Stimulated activated CD8-positive, alpha-beta memory T cell treated with anti-CD3 and anti-CD28 coated beads, Interleukin-12 subunit alpha, Interleukin-12 subunit beta, amount 100 ng/mL, for 24 hours (primary cell): ENCODE measurements around the gene CCDC97.
"Not testable (repeated sequence)": the region's sequence is repeated elsewhere in the genome, so short reads cannot be mapped to it uniquely, and the experiment has no call there.

Source experiments
- DNase-seq: peaks from one replicate; pipeline ENCODE4 v3.0.0-alpha.2; 2020; ENCODE audit errors: extremely low read depth

The CCDC97 gene

GRCh38 chr19:41339936-41340335 is 30.0 kb downstream of the CCDC97 start:
- no peak for DNase-seq

GRCh38 chr19:41341669-41342490 is 31.9 kb downstream of the CCDC97 start:
- DNase-seq: no peak

- no peak for DNase-seq
These were observed 34.2 kb downstream of the CCDC97 start for GRCh38 chr19:41344162-41344561.

GRCh38 chr19:41346916-41347315 is 36.9 kb downstream of the CCDC97 start:
- not testable (repeated sequence) for DNase-seq

- DNase-seq: no peak
These were observed 40.9 kb downstream of the CCDC97 start for GRCh38 chr19:41350735-41351338.

- peak; percentile 64 for DNase-seq
These were observed 41.6 kb downstream of the CCDC97 start for GRCh38 chr19:41351339-41352245.

GRCh38 chr19:41352279-41352608 is 42.3 kb downstream of the CCDC97 start:
- DNase-seq: no peak

- DNase-seq: peak; percentile 55
These were observed 42.9 kb downstream of the CCDC97 start for GRCh38 chr19:41352609-41353465.

- peak; percentile 83 for DNase-seq
These were observed 43.7 kb downstream of the CCDC97 start, which contains the start of gene TGFB1 for GRCh38 chr19:41353466-41354342. Gene TGFB1, minus strand, starts transcription at chr19:41353922. Its CDS starts 878 bp downstream, at chr19:41353044.

- no peak for DNase-seq
These were observed 44.5 kb downstream of the CCDC97 start for GRCh38 chr19:41354343-41354953.

GRCh38 chr19:41355035-41355434 is 45.1 kb downstream of the CCDC97 start:
- no peak for DNase-seq

- no peak for DNase-seq
These were observed 45.8 kb downstream of the CCDC97 start for GRCh38 chr19:41355802-41356201.

- no peak for DNase-seq
These were observed 47.2 kb downstream of the CCDC97 start for GRCh38 chr19:41356984-41357739.

- DNase-seq: no peak
These were observed 47.8 kb downstream of the CCDC97 start for GRCh38 chr19:41357746-41358145.

- no peak for DNase-seq
These were observed 49.8 kb downstream of the CCDC97 start for GRCh38 chr19:41359741-41360140.

- DNase-seq: no peak
These were observed 52.3 kb downstream of the CCDC97 start for GRCh38 chr19:41362143-41362847.

- no peak for DNase-seq
These were observed 53.4 kb downstream of the CCDC97 start for GRCh38 chr19:41363371-41363752.

- DNase-seq: peak; percentile 93
These were observed 54.0 kb downstream of the CCDC97 start, which contains the start of gene B9D2 for GRCh38 chr19:41363753-41364523. Gene B9D2, minus strand, starts transcription at chr19:41364149. Its CDS starts 630 bp downstream, at chr19:41363519.
